ENCODE results near the gene OSBPL2.

OSBPL2 gene

DNA sequence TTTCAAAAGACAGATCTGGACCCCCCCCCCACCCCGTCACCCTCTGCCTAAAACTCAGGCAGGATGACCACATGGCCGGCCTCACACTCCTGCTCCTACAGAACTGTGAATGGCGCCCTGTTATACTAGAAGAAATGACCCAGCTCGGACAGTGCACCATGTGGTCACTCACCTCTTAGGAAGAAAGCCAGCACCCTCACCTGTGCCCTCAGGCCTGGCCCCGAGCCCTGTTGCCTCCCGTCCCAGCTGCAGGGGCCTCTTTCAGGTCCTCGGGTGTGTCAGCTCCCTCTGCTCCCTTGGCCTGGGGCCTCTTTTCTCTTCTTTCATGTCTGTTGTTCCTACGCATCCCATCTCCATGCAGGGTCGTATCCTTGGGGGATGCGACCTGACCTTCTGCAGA, 23.7 kb downstream of the OSBPL2 start:
- DNase-seq: no peak

DNA sequence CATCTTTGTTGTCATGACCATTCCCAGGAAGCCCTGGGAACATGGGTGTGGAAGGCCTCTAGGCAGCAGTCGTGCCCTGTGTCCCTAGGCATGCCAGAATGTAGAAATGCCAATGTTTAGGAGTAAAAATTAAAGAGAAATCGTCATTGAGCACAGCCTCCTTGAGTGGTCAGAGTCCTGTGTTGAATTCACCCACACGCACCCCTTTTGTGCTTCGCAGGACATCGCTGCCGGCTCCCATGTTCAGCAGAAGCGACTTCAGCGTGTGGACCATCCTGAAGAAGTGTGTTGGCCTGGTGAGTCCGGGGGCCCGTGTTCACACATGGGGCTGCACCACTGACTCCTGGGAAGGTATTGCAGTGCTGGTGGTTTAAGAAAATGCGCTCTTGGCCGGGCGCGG, 25.1 kb downstream of the OSBPL2 start:
- DNase-seq: no peak

- no peak for DNase-seq
Observed at GRCh38 chr20:62265365-62265764, 27.0 kb downstream of the OSBPL2 start.

DNA sequence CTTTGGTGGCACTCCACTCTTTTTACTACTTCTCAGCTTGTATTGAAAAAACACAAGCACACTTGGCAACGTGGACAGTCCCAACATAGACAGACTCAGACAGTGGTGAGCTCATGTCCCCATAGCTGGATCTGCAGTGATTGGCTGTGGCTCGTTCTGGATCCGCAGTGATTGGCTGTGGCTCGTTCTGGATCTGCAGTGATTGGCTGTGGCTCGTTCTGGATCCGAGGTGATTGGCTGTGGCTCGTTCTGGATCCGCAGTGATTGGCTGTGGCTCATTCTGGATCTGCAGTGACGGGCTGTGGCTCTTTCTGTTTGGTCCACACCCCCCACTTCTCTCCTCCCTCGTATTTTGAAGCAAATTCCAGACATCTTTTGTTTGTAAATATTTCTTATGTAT, 28.0 kb downstream of the OSBPL2 start:
- no peak for DNase-seq

- no peak for DNase-seq
Observed at GRCh38 chr20:62266851-62267250, 28.5 kb downstream of the OSBPL2 start.

DNA sequence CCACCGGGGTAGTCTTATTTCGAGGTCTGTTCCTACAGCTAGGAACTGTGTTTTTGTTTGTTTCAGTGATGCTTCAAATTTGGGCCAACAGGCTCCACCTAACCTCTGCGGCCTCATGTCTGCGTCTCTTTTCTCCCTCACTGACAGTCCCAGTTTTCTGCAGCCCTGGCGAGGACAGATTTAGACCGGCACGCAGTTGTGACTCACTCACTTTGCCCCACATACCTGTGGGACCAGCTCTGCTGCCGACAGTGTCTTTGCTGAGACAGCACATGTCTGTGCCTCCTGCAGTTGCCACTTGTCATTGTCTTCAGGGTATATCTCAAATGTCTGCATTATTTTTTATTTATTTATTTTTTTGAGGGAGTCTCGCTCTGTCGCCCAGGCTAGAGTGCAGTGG, 29.2 kb downstream of the OSBPL2 start:
- no peak for DNase-seq

GRCh38 chr20:62268228-62268900, 30.0 kb downstream of the OSBPL2 start:
- DNase-seq: no peak

GRCh38 chr20:62269378-62269777, 31.1 kb downstream of the OSBPL2 start:
- DNase-seq: no peak

DNA sequence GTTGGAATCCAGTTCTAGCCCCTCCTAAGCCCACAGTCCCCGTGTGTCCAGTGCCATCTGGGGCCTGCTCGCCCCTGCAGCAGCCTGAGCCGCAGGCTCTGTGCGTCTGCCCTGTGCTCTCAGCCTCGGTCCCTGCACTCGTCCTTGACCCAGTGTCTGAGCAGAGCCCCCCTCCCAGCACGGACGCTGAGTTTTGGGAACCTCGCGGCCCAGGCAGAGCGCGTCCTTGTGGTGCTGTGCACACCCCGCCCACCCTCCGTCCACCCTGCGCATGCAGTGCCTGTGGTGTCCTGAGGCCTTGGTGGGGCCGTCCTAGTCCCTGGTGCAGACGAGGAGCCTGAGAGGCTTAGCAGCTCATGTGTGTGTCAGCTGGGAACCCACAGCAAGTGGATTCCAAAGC, 31.6 kb downstream of the OSBPL2 start:
- no peak for DNase-seq

- no peak for DNase-seq
Observed at GRCh38 chr20:62272200-62272599, 33.9 kb downstream of the OSBPL2 start.

DNA sequence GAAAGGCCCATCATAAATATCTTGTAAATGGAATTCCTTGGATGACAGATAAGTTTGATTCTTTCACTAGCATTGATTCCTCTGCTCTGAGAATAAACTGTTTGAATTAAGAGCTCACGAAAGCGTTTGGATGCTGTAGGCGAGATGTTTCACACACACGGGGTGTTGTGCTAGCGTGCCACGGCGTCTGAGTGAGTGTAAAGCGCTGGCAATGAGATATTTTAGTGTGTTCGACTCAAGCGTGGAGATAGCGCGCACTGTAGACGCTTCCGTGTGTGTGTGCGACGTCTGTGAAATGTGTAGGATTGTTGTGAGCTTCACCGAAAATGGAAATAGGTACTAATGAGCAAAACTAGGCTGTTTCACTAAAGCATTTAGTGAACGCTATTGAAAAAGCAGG, 35.1 kb downstream of the OSBPL2 start:
- DNase-seq: no peak

DNA sequence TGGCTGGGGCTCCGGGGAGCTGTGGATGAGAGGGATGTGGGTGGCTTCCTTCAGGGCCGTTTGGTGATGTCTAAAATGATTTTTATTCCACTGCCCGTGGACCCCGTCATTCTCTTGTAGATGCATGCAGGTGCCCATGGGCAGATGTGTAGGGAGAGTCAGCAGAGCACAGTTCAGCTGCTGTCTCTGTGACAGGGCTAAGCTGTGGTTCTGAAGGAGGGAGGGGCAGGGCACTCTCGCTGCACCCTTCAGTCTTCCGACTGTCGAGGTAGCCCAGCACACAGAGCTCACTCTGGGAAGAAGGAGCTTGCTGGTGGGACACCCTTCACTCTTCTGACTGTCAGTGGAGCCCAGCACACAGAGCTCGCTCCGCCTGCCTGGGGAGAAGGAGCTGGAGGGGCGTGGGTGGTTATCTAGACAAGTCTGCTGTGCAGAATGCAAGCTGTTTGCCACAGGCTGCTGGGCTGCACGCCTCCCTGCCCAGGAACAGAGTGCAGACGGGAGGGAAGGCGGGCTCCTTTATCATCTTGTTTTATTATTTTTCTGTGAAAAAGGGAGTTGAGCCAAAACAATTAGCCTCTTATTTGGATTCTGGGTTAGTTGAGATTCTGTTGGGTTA, 36.1 kb downstream of the OSBPL2 start:
- no peak for DNase-seq

DNA sequence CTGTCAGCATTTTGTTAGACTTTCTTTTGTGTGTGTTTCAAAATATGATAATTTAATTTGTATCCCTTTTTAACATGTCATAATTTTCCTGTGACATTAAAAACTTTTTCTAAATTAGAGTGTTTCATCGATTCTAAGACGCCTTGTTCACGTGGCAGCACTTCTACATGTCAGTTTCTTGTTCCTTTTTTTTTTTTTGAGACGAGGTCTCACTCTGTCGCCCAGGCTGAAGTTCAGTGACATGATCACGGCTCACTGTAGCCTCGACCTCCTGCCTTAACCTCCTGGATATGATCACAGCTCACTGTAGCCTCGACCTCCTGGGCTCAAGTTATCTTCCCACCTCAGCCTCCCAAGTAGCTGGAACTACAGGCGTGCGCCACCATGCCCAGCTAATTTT, 36.9 kb downstream of the OSBPL2 start:
- no peak for DNase-seq

DNA sequence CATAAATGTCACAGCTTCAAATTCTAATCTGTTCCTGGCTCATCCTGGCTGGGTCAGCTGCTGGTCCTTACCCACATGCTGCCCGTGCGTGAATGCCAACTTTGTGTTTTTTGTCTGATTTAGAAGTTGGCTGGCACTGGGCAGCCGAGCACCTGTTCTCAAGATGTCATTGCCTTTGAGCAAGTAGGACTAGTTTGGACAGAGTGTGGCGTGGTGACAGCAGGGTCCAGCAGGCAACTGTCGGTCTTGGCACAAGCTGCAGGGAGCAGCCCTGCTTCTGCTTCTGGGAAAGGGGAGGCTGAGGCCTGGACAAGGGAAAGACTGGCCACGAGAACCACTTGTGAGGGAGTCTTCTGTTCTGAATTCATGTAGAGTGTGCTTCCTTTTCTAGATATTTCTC, 38.1 kb downstream of the OSBPL2 start:
- no peak for DNase-seq

GRCh38 chr20:62277253-62277652, 38.9 kb downstream of the OSBPL2 start:
- no peak for DNase-seq

- no peak for DNase-seq
Observed at GRCh38 chr20:62280303-62280702, 42.0 kb downstream of the OSBPL2 start.

GRCh38 chr20:62281161-62281933, 43.0 kb downstream of the OSBPL2 start:
- no peak for DNase-seq

- no peak for DNase-seq
Observed at GRCh38 chr20:62282103-62282502, 43.8 kb downstream of the OSBPL2 start.

DNA sequence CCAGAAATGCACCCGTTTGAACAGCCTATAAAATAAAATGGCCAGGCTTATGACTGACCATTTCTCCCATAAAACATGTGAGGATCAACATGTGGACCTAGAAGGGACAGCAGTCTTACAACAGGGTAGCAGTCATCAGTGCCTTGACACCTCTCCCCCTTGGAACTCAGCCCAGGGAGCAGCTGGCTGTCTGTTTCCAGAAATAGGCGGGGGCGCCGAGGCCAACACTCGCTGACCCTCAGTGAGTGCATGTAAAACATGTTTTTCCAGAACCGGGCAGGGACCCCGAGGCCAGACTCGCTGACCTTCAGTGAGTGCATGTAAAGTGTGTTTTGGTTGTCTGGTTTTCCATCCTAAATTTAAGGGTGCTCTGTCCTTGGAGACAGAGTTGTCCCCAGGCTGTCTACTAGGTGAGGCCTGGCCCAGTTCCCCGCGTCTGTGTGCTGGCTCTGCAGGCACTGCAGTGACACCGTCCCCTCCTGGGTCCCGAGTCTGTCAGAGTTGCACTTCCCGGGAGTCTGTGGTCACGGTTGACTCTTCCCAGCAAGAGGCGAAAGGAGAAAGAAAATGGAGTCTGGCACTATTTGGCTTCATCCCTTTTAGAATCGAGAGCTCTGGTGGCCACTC, 44.7 kb downstream of the OSBPL2 start:
- no peak for DNase-seq

DNA sequence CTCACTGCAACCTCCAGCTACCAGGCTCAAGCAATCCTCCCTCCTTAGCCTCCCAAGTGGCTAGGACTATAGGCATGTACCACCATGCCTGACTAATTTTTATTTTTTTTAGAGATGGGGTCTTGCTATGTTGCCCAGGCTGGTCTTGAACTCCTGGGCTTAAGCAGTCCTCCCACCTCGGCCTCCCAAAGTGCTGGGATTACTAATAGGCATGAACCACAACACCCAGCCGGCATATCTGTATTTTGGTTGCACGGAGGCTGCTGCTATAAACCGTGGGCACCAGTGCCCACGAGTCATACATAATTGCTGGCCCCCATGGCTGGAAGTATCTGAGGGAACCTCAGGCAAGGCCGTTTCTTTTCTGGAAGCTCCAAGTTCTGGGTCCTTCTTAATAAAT, 46.1 kb downstream of the OSBPL2 start:
- no peak for DNase-seq

DNA sequence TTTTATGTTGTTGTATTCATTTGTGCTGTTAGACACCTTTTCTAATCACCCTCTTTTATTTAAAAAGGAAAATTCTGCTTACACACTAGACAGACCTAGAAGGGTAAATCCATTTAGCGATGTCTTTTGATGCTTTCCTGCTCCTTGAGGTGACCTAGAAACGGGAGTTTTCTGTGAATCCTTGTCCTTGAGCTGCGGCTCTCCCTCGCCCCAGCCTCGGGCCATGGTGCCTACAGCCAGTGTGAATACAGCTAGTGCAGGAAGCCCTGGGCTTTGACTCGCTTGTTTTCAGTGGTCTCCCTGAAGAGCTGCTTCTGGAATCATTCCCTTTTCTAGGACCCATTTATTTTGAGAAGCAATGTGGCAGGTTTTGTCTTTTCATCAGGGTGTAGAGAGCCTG, 46.8 kb downstream of the OSBPL2 start:
- DNase-seq: no peak

DNA sequence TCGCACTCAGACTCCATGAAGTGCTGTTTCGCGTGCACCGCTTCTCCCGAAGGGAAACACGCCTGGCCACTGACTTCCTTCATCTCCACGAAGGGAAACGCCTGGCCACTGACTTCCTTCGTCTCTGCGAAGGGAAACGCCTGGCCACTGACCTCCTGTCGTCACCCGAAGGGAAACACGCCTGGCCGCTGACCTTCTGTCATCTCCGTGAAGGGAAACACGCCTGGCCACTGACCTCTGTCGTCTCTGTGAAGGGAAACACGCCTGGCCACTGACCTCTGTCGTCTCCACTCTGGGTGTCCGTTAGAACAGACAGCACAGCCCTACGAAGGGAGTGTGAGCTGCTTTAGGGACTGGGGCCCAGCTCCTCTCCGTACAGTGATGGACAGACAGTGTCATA, 47.4 kb downstream of the OSBPL2 start:
- DNase-seq: no peak

DNA sequence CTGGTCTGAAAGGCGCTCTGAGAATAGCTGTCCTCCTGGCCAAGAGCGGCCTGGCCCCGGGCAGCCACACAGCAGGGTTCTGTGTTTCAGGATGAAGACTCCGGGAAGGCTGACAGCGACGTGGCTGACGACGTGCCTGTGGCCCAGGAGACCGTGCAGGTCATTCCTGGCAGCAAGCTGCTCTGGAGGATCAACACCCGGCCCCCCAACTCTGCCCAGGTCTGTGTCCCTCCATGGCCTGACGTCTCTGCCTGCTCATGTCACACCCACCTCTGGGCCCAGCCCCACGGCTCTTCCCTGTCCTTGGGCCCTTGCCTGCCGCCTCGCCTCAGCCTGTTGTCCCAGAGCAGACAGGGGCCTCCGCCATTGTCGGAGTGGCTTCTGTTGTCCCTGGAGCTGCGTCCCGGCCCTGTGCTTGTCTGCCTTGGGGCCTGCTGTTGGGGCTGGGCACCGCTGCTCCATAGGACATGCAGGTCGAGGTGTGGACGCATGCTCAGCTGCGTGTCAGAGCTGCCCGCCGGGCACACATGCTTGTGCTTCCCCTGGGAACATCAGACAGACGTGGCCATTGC, 48.3 kb downstream of the OSBPL2 start:
- DNase-seq: no peak

DNA sequence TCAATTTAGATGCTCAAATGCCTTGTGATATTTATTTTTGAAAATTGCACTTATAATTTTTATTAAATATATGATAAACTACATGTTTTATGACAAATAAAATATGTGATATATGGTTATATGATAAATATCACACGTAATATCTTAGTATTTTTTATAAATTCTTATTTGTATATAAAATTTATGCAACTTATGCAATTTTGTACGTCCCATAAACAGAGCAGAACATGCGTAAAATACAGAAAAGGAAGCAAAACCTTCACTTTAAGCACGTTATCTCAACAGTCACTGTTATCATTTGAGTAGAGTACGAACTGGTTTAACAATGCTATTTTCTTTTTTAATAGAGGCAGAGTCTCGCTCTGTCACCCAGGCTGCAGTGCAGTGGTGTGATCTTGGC, 48.8 kb downstream of the OSBPL2 start:
- DNase-seq: no peak
